ENCODE results near the gene FKBP2.

Gene FKBP2

GRCh38 chr11:64286801-64287159, 45.9 kb downstream of the FKBP2 start:
- DNase-seq: no peak

- DNase-seq: no peak
These were observed 46.9 kb downstream of the FKBP2 start for GRCh38 chr11:64287676-64288352.

- DNase-seq: no peak
These were observed 47.5 kb downstream of the FKBP2 start for GRCh38 chr11:64288353-64288750.

- DNase-seq: no peak
These were observed 48.2 kb downstream of the FKBP2 start for GRCh38 chr11:64289002-64289564.

GRCh38 chr11:64290352-64291261, 49.7 kb downstream of the FKBP2 start:
- DNase-seq: no peak

- DNase-seq: no peak
These were observed 50.4 kb downstream of the FKBP2 start, which contains the start of gene KCNK4 for GRCh38 chr11:64291262-64291751. KCNK4 (plus strand) TSS chr11:64291302; CDS start chr11:64293019, 1,717 bp downstream.

GRCh38 chr11:64291752-64292459, 51.0 kb downstream of the FKBP2 start:
- DNase-seq: no peak

GRCh38 chr11:64292460-64293254, 51.8 kb downstream of the FKBP2 start:
- DNase-seq: no peak
